ENCODE results near the gene MTARC1.

DNA sequence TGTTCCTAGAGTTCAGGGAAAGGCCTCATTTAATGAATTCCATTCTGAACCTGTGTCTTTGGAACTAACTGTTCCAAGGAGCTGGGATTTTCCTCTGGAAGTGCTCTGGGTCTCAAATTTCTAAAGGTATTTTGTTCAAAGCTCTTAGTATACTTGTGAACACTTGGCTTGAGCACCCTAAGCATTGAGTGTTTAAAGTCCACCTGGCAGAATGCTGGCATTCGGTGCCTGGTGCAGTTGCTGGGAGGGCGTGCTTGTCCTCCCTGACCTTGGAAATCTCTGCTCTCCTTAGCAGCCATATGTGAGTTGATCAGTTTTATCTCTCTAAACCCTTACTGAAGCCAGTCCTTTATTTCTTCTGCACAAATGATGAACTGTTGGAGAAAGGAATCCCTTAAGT is 35.6 kb upstream of the MTARC1 start:
- TF ChIP-seq EZH2 (IDR thresholded peaks at IDR 0.05; ENCODE audit: borderline replicate concordance, control insufficient read depth, low read depth, low read length) (no peak), FOXM1 (IDR thresholded peaks at IDR 0.05; ENCODE audit: low read depth, low read length) (no peak)
- TF ChIP-seq, protein P1, sequence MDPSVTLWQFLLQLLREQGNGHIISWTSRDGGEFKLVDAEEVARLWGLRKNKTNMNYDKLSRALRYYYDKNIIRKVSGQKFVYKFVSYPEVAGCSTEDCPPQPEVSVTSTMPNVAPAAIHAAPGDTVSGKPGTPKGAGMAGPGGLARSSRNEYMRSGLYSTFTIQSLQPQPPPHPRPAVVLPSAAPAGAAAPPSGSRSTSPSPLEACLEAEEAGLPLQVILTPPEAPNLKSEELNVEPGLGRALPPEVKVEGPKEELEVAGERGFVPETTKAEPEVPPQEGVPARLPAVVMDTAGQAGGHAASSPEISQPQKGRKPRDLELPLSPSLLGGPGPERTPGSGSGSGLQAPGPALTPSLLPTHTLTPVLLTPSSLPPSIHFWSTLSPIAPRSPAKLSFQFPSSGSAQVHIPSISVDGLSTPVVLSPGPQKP (IDR thresholded peaks at IDR 0.05; ENCODE audit: low read depth, low read length), result no peak

Data from GM12878 (cell line).